DOHH2 (cell line): Measurements from ENCODE around the gene RBM22.

Experiments
- H3F3A ChIP-seq: fragments of 200-600 bp; sonication (generic), shearing (Covaris generic); 2 replicates; pipeline ENCODE4 v1.6.0; 2016; ENCODE audit warnings: antibody characterized with exemption, mild to moderate bottlenecking; ENCODE audit not compliant: control insufficient read depth, insufficient read depth
- H3K27ac ChIP-seq: fragments of 200-600 bp; sonication (generic); 2 replicates; pipeline ENCODE4 v1.5.1; 2014; ENCODE audit warnings: low read depth, mild to moderate bottlenecking, low read length, moderate library complexity
- H3K27me3 ChIP-seq: fragments of 200-600 bp; sonication (generic); 2 replicates; pipeline ENCODE4 v1.6.1; 2014; ENCODE audit warnings: mild to moderate bottlenecking, low read length, mixed read lengths; ENCODE audit not compliant: control insufficient read depth
- H3K36me3 ChIP-seq: fragments of 200-600 bp; sonication (generic); 2 replicates; pipeline ENCODE4 v1.6.1; 2014; ENCODE audit warnings: mild to moderate bottlenecking, low read length, moderate library complexity, mixed read lengths; ENCODE audit not compliant: control insufficient read depth
- H3K4me1 ChIP-seq: fragments of 200-600 bp; sonication (generic); 2 replicates; pipeline ENCODE4 v1.6.1; 2014; ENCODE audit warnings: mild to moderate bottlenecking, low read length, mixed read lengths; ENCODE audit not compliant: control insufficient read depth
- H3K4me2 ChIP-seq: fragments of 200-600 bp; sonication (generic); 2 replicates; pipeline ENCODE4 v1.6.0; 2014; ENCODE audit warnings: mild to moderate bottlenecking, low read length, moderate library complexity
- H3K4me3 ChIP-seq: fragments of 200-600 bp; sonication (generic); 2 replicates; pipeline ENCODE4 v1.5.1; 2014; ENCODE audit warnings: mild to moderate bottlenecking, low read length, mixed read lengths
- H3K79me2 ChIP-seq: fragments of 200-600 bp; sonication (generic); 2 replicates; pipeline ENCODE4 v1.6.1; 2014; ENCODE audit warnings: mild to moderate bottlenecking, low read length, mixed read lengths; ENCODE audit not compliant: control insufficient read depth
- H3K9me2 ChIP-seq: fragments of 200-600 bp; sonication (generic); replicated peaks from 2 replicates; pipeline ENCODE4 v1.6.1; 2014; ENCODE audit warnings: mild to moderate bottlenecking, low read length, mixed read lengths; ENCODE audit not compliant: control insufficient read depth
- H3K9me3 ChIP-seq: fragments of 200-600 bp; sonication (generic); 2 replicates; pipeline ENCODE4 v1.6.1; 2014; ENCODE audit warnings: antibody characterized with exemption, low read length, mixed read lengths; ENCODE audit not compliant: control insufficient read depth, insufficient read depth
- H4K20me1 ChIP-seq: fragments of 200-600 bp; sonication (generic); 2 replicates; pipeline ENCODE4 v1.6.0; 2014; ENCODE audit warnings: low read depth, mild to moderate bottlenecking, antibody characterized with exemption, low read length, moderate library complexity; ENCODE audit not compliant: control insufficient read depth, insufficient read depth
- EZH2phosphoT487 ChIP-seq: fragments of 200-600 bp; sonication (generic); IDR thresholded peaks from 2 replicates; pipeline ENCODE4 v1.6.1; 2017; ENCODE audit warnings: borderline replicate concordance, mild to moderate bottlenecking, antibody characterized with exemption, low read length, moderate library complexity, mixed read lengths
- TF ChIP-seq, protein P1 (sequence below): fragments of 200-600 bp; sonication (generic); IDR thresholded peaks from one replicate; pipeline ENCODE4 v1.5.1; 2014; ENCODE audit warnings: antibody characterized with exemption, mild to moderate bottlenecking, low read depth, low read length; ENCODE audit not compliant: poor library complexity, severe bottlenecking

Gene RBM22

DNA sequence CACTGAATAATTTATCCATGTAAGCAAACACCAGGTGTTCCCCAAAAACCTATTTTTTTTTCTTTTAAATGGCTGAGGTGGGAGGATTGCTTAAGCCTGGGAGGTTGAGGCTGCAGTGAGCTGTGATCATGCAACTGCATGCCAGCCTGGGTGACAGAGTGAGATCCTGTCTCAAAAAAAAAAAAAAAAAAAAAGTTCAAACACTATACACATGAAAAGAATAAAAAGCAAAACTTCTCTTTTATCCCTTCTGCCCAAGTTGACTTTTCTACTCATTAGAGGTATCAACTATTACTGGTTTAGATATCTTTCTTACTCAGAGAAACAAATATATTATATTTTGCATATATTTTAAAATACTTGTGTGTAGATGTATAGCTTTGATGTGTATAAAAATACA lies 40.1 kb upstream of the RBM22 start:
- Histone ChIP-seq H3K36me3 (peaks cover 30% of the 10 kb centered on the region), H3K9me2 (no peaks in the 10 kb centered on the region)

DNA sequence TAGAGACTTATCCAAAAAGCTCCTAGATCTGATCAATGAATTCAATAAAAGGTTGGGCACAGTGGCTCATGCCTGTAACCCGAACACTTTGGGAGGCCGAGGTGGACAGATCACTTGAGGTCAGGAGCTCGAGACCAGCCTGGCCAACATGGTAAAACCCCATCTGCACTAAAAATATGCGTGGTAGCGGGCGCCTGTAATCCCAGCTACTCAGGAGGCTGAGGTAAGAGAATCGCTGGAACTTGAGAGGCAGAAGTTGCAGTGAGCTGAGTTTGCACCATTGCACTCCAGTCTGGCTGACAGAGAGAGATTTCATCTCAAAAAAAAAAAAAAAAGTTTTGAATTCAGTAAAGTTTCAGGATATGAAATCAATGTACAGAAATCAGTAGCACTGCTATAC lies 38.0 kb upstream of the RBM22 start:
- H3K27me3 ChIP-seq, result no peaks in the 10 kb centered on the region
- H3K36me3 ChIP-seq, result peaks cover 42% of the 10 kb centered on the region
- no peak overlapping the region for H3K27ac ChIP-seq
- no peaks in the 10 kb centered on the region for H3F3A ChIP-seq
- H3K9me2 ChIP-seq, result no peaks in the 10 kb centered on the region
- H3K4me1 ChIP-seq, result peaks cover 8% of the 10 kb centered on the region
- H3K79me2 ChIP-seq, result peaks cover 55% of the 10 kb centered on the region
- H4K20me1 ChIP-seq, result no peaks in the 10 kb centered on the region
- H3K9me3 ChIP-seq, result no peaks in the 10 kb centered on the region
- H3K4me2 ChIP-seq, result no peak overlapping the region
- no peak overlapping the region for H3K4me3 ChIP-seq
- no peak for TF ChIP-seq EZH2phosphoT487
- TF ChIP-seq, protein P1, sequence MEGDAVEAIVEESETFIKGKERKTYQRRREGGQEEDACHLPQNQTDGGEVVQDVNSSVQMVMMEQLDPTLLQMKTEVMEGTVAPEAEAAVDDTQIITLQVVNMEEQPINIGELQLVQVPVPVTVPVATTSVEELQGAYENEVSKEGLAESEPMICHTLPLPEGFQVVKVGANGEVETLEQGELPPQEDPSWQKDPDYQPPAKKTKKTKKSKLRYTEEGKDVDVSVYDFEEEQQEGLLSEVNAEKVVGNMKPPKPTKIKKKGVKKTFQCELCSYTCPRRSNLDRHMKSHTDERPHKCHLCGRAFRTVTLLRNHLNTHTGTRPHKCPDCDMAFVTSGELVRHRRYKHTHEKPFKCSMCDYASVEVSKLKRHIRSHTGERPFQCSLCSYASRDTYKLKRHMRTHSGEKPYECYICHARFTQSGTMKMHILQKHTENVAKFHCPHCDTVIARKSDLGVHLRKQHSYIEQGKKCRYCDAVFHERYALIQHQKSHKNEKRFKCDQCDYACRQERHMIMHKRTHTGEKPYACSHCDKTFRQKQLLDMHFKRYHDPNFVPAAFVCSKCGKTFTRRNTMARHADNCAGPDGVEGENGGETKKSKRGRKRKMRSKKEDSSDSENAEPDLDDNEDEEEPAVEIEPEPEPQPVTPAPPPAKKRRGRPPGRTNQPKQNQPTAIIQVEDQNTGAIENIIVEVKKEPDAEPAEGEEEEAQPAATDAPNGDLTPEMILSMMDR, result no peak

More for the DNA sequence above, 40.1 kb upstream of the RBM22 start:
- no peak overlapping the region for H3K4me2 ChIP-seq
- H4K20me1 ChIP-seq, result no peaks in the 10 kb centered on the region
- H3K27me3 ChIP-seq, result no peaks in the 10 kb centered on the region
- H3F3A ChIP-seq, result no peaks in the 10 kb centered on the region
- H3K4me3 ChIP-seq, result no peak overlapping the region
- TF ChIP-seq EZH2phosphoT487, result no peak
- TF ChIP-seq, protein P1, result no peak
- H3K27ac ChIP-seq, result no peak overlapping the region
- H3K9me3 ChIP-seq, result no peaks in the 10 kb centered on the region
- peaks cover 40% of the 10 kb centered on the region for H3K79me2 ChIP-seq
- no peaks in the 10 kb centered on the region for H3K4me1 ChIP-seq

DNA sequence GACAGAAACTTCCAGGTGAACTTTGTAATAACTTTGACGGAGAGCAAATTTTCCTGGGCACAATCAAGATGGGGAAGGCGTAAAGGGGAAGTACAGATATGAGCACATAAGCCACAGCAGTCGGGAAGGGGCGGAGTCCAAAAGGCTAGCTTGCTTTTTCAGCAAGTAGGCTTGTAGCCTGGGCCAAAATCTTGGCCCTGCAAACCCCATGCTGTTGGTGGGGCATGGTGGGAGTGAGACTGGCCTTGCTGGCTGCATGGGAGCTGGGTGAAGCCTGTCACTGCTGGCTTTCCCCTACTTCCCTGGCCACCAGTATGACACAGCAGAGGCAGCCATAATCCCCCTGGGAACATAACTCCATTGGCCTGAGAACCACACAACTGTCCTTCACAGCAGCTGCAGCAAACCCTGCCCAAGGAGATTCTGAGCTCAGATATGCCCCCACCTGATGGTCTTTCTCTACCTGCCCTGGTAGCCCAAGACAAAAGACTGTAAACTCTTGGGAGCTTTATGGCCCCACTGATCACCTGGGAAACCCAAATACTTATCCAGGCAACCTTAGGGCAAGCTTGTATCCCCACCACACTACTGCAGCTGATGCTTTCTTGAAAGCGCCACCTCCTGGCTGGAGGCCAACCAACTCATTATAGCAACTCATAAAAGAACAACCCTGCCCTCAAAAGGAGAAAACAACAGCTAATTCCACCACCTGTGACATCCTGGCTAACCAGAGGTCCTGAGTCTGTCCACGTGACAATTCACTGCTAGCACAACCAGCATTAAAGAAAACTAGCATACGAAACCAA lies 33.9 kb upstream of the RBM22 start:
- TF ChIP-seq, protein P1, result peak; percentile 3
- TF ChIP-seq EZH2phosphoT487, result no peak
- no peaks in the 10 kb centered on the region for H3K27me3 ChIP-seq
- no peaks in the 10 kb centered on the region for H3K9me3 ChIP-seq
- no peak overlapping the region for H3K4me2 ChIP-seq
- peaks cover 50% of the 10 kb centered on the region for H3K79me2 ChIP-seq
- no peaks in the 10 kb centered on the region for H4K20me1 ChIP-seq
- no peaks in the 10 kb centered on the region for H3K9me2 ChIP-seq
- H3F3A ChIP-seq, result no peaks in the 10 kb centered on the region
- no peak overlapping the region for H3K27ac ChIP-seq
- peaks cover 8% of the 10 kb centered on the region for H3K4me1 ChIP-seq
- no peak overlapping the region for H3K4me3 ChIP-seq
- peaks cover 59% of the 10 kb centered on the region for H3K36me3 ChIP-seq
